ENCODE results near the gene CHD2.
"Not testable (repeated sequence)": the region's sequence is repeated elsewhere in the genome, so short reads cannot be mapped to it uniquely, and the experiment has no call there.

Gene CHD2

GRCh38 chr15:93062628-93063261, 162.6 kb downstream of the CHD2 start:
- H3K4ac ChIP-seq (ENCODE audit: low read depth in 1 of 2, low read length in 2 of 2); H3K23ac ChIP-seq (ENCODE audit: low read length in 2 of 2); H3K4me1 ChIP-seq (ENCODE audit: control insufficient read depth, insufficient read depth, low read depth, low read length); H3K4me2 ChIP-seq (ENCODE audit: low read length, poor library complexity, severe bottlenecking); H3K4me3 ChIP-seq (ENCODE audit: insufficient read depth in 1 of 2, low read depth in 1 of 2, low read length in 2 of 2); H2AK5ac ChIP-seq (ENCODE audit: low read length, severe bottlenecking); H4K91ac ChIP-seq (ENCODE audit: low read length); H2AFZ ChIP-seq (ENCODE audit: low read depth, low read length); DNase-seq; H2BK12ac ChIP-seq (ENCODE audit: low read length in 2 of 2); H2BK15ac ChIP-seq (ENCODE audit: low read depth, poor library complexity, severe bottlenecking); H3K79me1 ChIP-seq (replicated peaks; ENCODE audit: low read length, poor library complexity, severe bottlenecking); H2BK120ac ChIP-seq (ENCODE audit: low read depth, low read length); H3K9ac ChIP-seq (ENCODE audit: low read length); H4K8ac ChIP-seq (ENCODE audit: low read length); H3K14ac ChIP-seq (ENCODE audit: low read length in 2 of 2); H2BK5ac ChIP-seq (ENCODE audit: low read depth, low read length, poor library complexity, severe bottlenecking); H3K9me3 ChIP-seq (ENCODE audit: control insufficient read depth, low read length); H3K27ac ChIP-seq (ENCODE audit: low read length, poor library complexity, severe bottlenecking); H3K18ac ChIP-seq (ENCODE audit: low read depth in 1 of 2, low read length in 2 of 2): not testable (repeated sequence)
- Histone ChIP-seq H3K27me3 (ENCODE audit: control insufficient read depth in 1 of 2, insufficient read depth in 1 of 2, low read length in 2 of 2) (peaks cover 12 to 46% of the 10 kb centered on the region in 2 experiments), H3K36me3 (ENCODE audit: control insufficient read depth in 1 of 2, insufficient read depth in 2 of 2, low read depth in 1 of 2, low read length in 2 of 2) (peaks cover 0 to 16% of the 10 kb centered on the region in 2 experiments)
- 74% methylated on average over 9 of the region's 13 CpGs for WGBS

- H3K27ac ChIP-seq (ENCODE audit: low read length, poor library complexity, severe bottlenecking) = no peak overlapping the region
- no peaks in the 10 kb centered on the region for H3K79me1 ChIP-seq (replicated peaks; ENCODE audit: low read length, poor library complexity, severe bottlenecking)
- peaks cover 4% of the 10 kb centered on the region for H3K4me1 ChIP-seq (ENCODE audit: control insufficient read depth, insufficient read depth, low read depth, low read length)
- H3K23ac ChIP-seq (ENCODE audit: low read length in 2 of 2) = no peak overlapping the region
- H3K36me3 ChIP-seq (ENCODE audit: control insufficient read depth in 1 of 2, insufficient read depth in 2 of 2, low read depth in 1 of 2, low read length in 2 of 2) = peaks cover 0 to 16% of the 10 kb centered on the region in 2 experiments
- no peak overlapping the region for H2BK15ac ChIP-seq (ENCODE audit: low read depth, poor library complexity, severe bottlenecking)
- no peak overlapping the region for H3K4me2 ChIP-seq (ENCODE audit: low read length, poor library complexity, severe bottlenecking)
- no peak overlapping the region for H2AK5ac ChIP-seq (ENCODE audit: low read length, severe bottlenecking)
- H4K91ac ChIP-seq (ENCODE audit: low read length) = no peak overlapping the region
- no peak overlapping the region for H2BK5ac ChIP-seq (ENCODE audit: low read depth, low read length, poor library complexity, severe bottlenecking)
- no peak overlapping the region for H3K18ac ChIP-seq (ENCODE audit: low read depth in 1 of 2, low read length in 2 of 2)
- DNase-seq = no peak
- no peaks in the 10 kb centered on the region for H3K9me3 ChIP-seq (ENCODE audit: control insufficient read depth, low read length)
- no peak overlapping the region for H2BK120ac ChIP-seq (ENCODE audit: low read depth, low read length)
- H3K9ac ChIP-seq (ENCODE audit: low read length) = no peak overlapping the region
- peaks cover 12 to 41% of the 10 kb centered on the region in 2 experiments for H3K27me3 ChIP-seq (ENCODE audit: control insufficient read depth in 1 of 2, insufficient read depth in 1 of 2, low read length in 2 of 2)
- no peak overlapping the region for H4K8ac ChIP-seq (ENCODE audit: low read length)
- WGBS = 74% methylated on average over 7 of the region's 8 CpGs
- no peak overlapping the region for H3K4me3 ChIP-seq (ENCODE audit: insufficient read depth in 1 of 2, low read depth in 1 of 2, low read length in 2 of 2)
- no peak overlapping the region for H3K4ac ChIP-seq (ENCODE audit: low read depth in 1 of 2, low read length in 2 of 2)
- H2BK12ac ChIP-seq (ENCODE audit: low read length in 2 of 2) = no peak overlapping the region
- H2AFZ ChIP-seq (ENCODE audit: low read depth, low read length) = no peak overlapping the region
- no peak overlapping the region for H3K14ac ChIP-seq (ENCODE audit: low read length in 2 of 2)
Observed at GRCh38 chr15:93063262-93063671, 163.1 kb downstream of the CHD2 start.

GRCh38 chr15:93063796-93064690, 163.9 kb downstream of the CHD2 start:
- Histone ChIP-seq H3K4me1 (ENCODE audit: control insufficient read depth, insufficient read depth, low read depth, low read length) (peaks cover 4% of the 10 kb centered on the region), H3K4me3 (ENCODE audit: insufficient read depth in 1 of 2, low read depth in 1 of 2, low read length in 2 of 2) (no peak overlapping the region), H3K4ac (ENCODE audit: low read depth in 1 of 2, low read length in 2 of 2) (no peak overlapping the region), H3K18ac (ENCODE audit: low read depth in 1 of 2, low read length in 2 of 2) (no peak overlapping the region), H3K27ac (ENCODE audit: low read length, poor library complexity, severe bottlenecking) (no peak overlapping the region), H2BK15ac (ENCODE audit: low read depth, poor library complexity, severe bottlenecking) (no peak overlapping the region), H2AFZ (ENCODE audit: low read depth, low read length) (no peak overlapping the region), H4K8ac (ENCODE audit: low read length) (no peak overlapping the region), H3K27me3 (ENCODE audit: control insufficient read depth in 1 of 2, insufficient read depth in 1 of 2, low read length in 2 of 2) (peaks cover 12 to 39% of the 10 kb centered on the region in 2 experiments), H3K4me2 (ENCODE audit: low read length, poor library complexity, severe bottlenecking) (no peak overlapping the region), H3K23ac (ENCODE audit: low read length in 2 of 2) (no peak overlapping the region), H3K9ac (ENCODE audit: low read length) (no peak overlapping the region), H2AK5ac (ENCODE audit: low read length, severe bottlenecking) (no peak overlapping the region), H2BK120ac (ENCODE audit: low read depth, low read length) (no peak overlapping the region), H3K36me3 (ENCODE audit: control insufficient read depth in 1 of 2, insufficient read depth in 2 of 2, low read depth in 1 of 2, low read length in 2 of 2) (peaks cover 0 to 16% of the 10 kb centered on the region in 2 experiments), H3K9me3 (ENCODE audit: control insufficient read depth, low read length) (no peaks in the 10 kb centered on the region), H2BK5ac (ENCODE audit: low read depth, low read length, poor library complexity, severe bottlenecking) (no peak overlapping the region), H3K79me1 (replicated peaks; ENCODE audit: low read length, poor library complexity, severe bottlenecking) (no peaks in the 10 kb centered on the region), H4K91ac (ENCODE audit: low read length) (no peak overlapping the region), H3K14ac (ENCODE audit: low read length in 2 of 2) (no peak overlapping the region), H2BK12ac (ENCODE audit: low read length in 2 of 2) (no peak overlapping the region)
- WGBS = 86% methylated on average over 21 of the region's 23 CpGs
- no peak for DNase-seq

GRCh38 chr15:93065641-93066045, 165.5 kb downstream of the CHD2 start:
- H2AFZ ChIP-seq (ENCODE audit: low read depth, low read length) = no peak overlapping the region
- no peak overlapping the region for H2BK5ac ChIP-seq (ENCODE audit: low read depth, low read length, poor library complexity, severe bottlenecking)
- H3K9ac ChIP-seq (ENCODE audit: low read length) = no peak overlapping the region
- H3K79me1 ChIP-seq (replicated peaks; ENCODE audit: low read length, poor library complexity, severe bottlenecking) = no peaks in the 10 kb centered on the region
- no peak overlapping the region for H3K18ac ChIP-seq (ENCODE audit: low read depth in 1 of 2, low read length in 2 of 2)
- no peak overlapping the region for H4K91ac ChIP-seq (ENCODE audit: low read length)
- no peak overlapping the region for H3K14ac ChIP-seq (ENCODE audit: low read length in 2 of 2)
- H3K4me1 ChIP-seq (ENCODE audit: control insufficient read depth, insufficient read depth, low read depth, low read length) = peaks cover 4% of the 10 kb centered on the region
- no peak overlapping the region for H3K23ac ChIP-seq (ENCODE audit: low read length in 2 of 2)
- H3K27me3 ChIP-seq (ENCODE audit: control insufficient read depth in 1 of 2, insufficient read depth in 1 of 2, low read length in 2 of 2) = peaks cover 12 to 40% of the 10 kb centered on the region in 2 experiments
- no peak overlapping the region for H3K4me3 ChIP-seq (ENCODE audit: insufficient read depth in 1 of 2, low read depth in 1 of 2, low read length in 2 of 2)
- H3K4me2 ChIP-seq (ENCODE audit: low read length, poor library complexity, severe bottlenecking) = no peak overlapping the region
- H3K36me3 ChIP-seq (ENCODE audit: control insufficient read depth in 1 of 2, insufficient read depth in 2 of 2, low read depth in 1 of 2, low read length in 2 of 2) = peaks cover 0 to 16% of the 10 kb centered on the region in 2 experiments
- no peaks in the 10 kb centered on the region for H3K9me3 ChIP-seq (ENCODE audit: control insufficient read depth, low read length)
- no peak overlapping the region for H3K4ac ChIP-seq (ENCODE audit: low read depth in 1 of 2, low read length in 2 of 2)
- no peak overlapping the region for H4K8ac ChIP-seq (ENCODE audit: low read length)
- H2BK15ac ChIP-seq (ENCODE audit: low read depth, poor library complexity, severe bottlenecking) = no peak overlapping the region
- H2BK120ac ChIP-seq (ENCODE audit: low read depth, low read length) = no peak overlapping the region
- no peak overlapping the region for H3K27ac ChIP-seq (ENCODE audit: low read length, poor library complexity, severe bottlenecking)
- H2BK12ac ChIP-seq (ENCODE audit: low read length in 2 of 2) = no peak overlapping the region
- no peak for DNase-seq
- no peak overlapping the region for H2AK5ac ChIP-seq (ENCODE audit: low read length, severe bottlenecking)
- WGBS = 95% methylated on average over 19 of the region's 23 CpGs

All from mesenchymal stem cell (in vitro differentiated cells and primary cell).